ENCODE data around the gene IRF6.
"Not testable (repeated sequence)": the region's sequence is repeated elsewhere in the genome, so short reads cannot be mapped to it uniquely, and the experiment has no call there.

IRF6 gene

GRCh38 chr1:209815490-209815889, 9.5 kb upstream of the IRF6 start:
- no peak overlapping the region for H3K4me3 Mint-ChIP-seq
- H3K9me3 Mint-ChIP-seq, result no peaks in the 10 kb centered on the region
- no peaks in the 10 kb centered on the region for H3K36me3 Mint-ChIP-seq
- no peak overlapping the region for H3K27ac Mint-ChIP-seq
- no peaks in the 10 kb centered on the region for H3K4me1 Mint-ChIP-seq
- DNase-seq, result no peak
- H3K27me3 Mint-ChIP-seq, result peaks cover 33% of the 10 kb centered on the region
- CTCF ChIA-PET, result interaction anchor here (0.9 to 2.8 kb wide), 2 partner anchors 8 to 11 kb away, joined by 3 to 17 read pairs; no protein-coding TSS in a partner anchor

DNA sequence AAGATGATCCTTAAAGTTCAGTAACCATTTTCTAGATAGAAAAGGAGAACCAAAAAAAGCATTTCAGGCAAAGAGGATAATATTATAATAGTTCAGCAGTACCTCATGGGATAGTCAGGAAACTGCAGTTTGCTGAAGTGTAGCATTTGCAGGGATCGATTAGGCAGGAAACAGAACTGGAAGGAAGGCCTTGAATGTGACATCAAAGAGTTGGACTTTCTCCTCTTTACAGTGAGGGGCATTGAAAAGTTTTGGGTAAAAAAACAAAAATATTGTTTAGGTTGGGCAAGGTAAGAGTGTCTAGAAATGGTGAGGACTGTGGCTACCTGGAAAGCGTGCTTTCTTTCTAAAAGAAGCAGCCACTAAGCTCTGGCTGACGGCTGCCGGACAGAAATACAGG, 8.0 kb upstream of the IRF6 start:
- H3K4me1 Mint-ChIP-seq, result no peaks in the 10 kb centered on the region
- CTCF ChIA-PET, result interaction anchor here (2.8 kb wide), 1 partner anchor 10 kb away, joined by 17 read pairs; no protein-coding TSS in a partner anchor
- peaks cover 27% of the 10 kb centered on the region for H3K27me3 Mint-ChIP-seq
- H3K4me3 Mint-ChIP-seq, result no peak overlapping the region
- DNase-seq, result no peak
- H3K36me3 Mint-ChIP-seq, result no peaks in the 10 kb centered on the region
- no peaks in the 10 kb centered on the region for H3K9me3 Mint-ChIP-seq
- no peak overlapping the region for H3K27ac Mint-ChIP-seq

- H3K4me3 Mint-ChIP-seq, result no peak overlapping the region
- no peaks in the 10 kb centered on the region for H3K36me3 Mint-ChIP-seq
- no peaks in the 10 kb centered on the region for H3K9me3 Mint-ChIP-seq
- H3K27ac Mint-ChIP-seq, result no peak overlapping the region
- DNase-seq, result no peak
- peaks cover 18% of the 10 kb centered on the region for H3K27me3 Mint-ChIP-seq
- CTCF ChIA-PET, result interaction anchor here (7.5 kb wide), 1 partner anchor 11 kb away, joined by 48 read pairs; no protein-coding TSS in a partner anchor
- H3K4me1 Mint-ChIP-seq, result peaks cover 7% of the 10 kb centered on the region
Measured at GRCh38 chr1:209810783-209811182, 4.8 kb upstream of the IRF6 start.

DNA sequence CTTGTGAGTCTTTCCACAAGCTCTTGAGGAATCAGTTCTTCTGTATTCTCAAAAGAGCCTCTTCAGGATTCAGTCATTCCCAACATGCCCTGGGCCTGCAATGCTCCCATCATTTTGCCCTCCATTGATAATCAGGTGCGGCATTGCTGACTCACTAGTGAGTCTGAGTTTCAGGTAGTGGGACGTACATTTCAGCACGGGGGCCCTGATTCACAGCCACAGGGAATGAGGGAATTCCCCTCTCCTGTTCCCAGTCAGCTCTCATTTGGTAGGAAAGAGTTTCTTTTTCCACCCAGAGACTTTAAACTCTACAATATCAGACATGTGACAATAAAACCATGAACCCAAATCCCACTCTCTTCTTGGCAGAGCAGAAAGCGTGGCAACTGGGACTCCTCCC, 3.7 kb upstream of the IRF6 start:
- peaks cover 29% of the 10 kb centered on the region for H3K27me3 Mint-ChIP-seq
- H3K27ac Mint-ChIP-seq, result no peak overlapping the region
- peaks cover 13% of the 10 kb centered on the region for H3K4me1 Mint-ChIP-seq
- CTCF ChIA-PET, result interaction anchor here (7.5 kb wide), 1 partner anchor 13 kb away, joined by 48 read pairs; no protein-coding TSS in a partner anchor
- no peaks in the 10 kb centered on the region for H3K36me3 Mint-ChIP-seq
- no peaks in the 10 kb centered on the region for H3K9me3 Mint-ChIP-seq
- no peak overlapping the region for H3K4me3 Mint-ChIP-seq
- no peak for DNase-seq

- CTCF ChIA-PET, result interaction anchor here (7.5 kb wide), 1 partner anchor 14 kb away, joined by 48 read pairs; no protein-coding TSS in a partner anchor
- H3K27ac Mint-ChIP-seq, result no peak overlapping the region
- peaks cover 35% of the 10 kb centered on the region for H3K27me3 Mint-ChIP-seq
- H3K9me3 Mint-ChIP-seq, result no peaks in the 10 kb centered on the region
- peaks cover 13% of the 10 kb centered on the region for H3K4me1 Mint-ChIP-seq
- H3K4me3 Mint-ChIP-seq, result no peak overlapping the region
- H3K36me3 Mint-ChIP-seq, result no peaks in the 10 kb centered on the region
- DNase-seq, result no peak
Measured at GRCh38 chr1:209808059-209808581, 2.2 kb upstream of the IRF6 start.

DNA sequence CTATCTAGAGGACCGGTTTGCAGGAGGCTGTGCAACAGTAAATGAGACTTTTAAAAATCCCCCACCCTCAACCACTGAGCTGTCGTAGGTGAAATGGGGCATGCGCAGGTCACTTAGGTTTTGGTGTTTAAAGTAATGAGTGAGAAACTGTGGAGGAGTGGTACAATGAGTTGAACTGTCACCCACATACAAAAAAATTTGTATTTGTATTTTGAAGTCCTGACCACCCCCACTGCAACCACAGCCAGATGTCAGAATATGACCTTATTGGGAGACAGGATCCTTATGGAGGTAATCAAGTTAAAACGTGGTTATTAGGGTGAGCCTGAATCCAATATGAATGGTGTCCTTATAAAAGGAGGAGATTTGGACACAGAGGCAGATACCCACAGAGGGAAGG, 1.6 kb upstream of the IRF6 start:
- H3K4me1 Mint-ChIP-seq, result peaks cover 13% of the 10 kb centered on the region
- H3K4me3 Mint-ChIP-seq, result no peak overlapping the region
- no peaks in the 10 kb centered on the region for H3K9me3 Mint-ChIP-seq
- no peak for DNase-seq
- CTCF ChIA-PET, result interaction anchor here (0.7 to 7.5 kb wide), 2 partner anchors 15 to 209 kb away, joined by 4 to 48 read pairs; no protein-coding TSS in a partner anchor
- no peak overlapping the region for H3K27ac Mint-ChIP-seq
- H3K27me3 Mint-ChIP-seq, result peaks cover 41% of the 10 kb centered on the region
- no peaks in the 10 kb centered on the region for H3K36me3 Mint-ChIP-seq

- Mint-ChIP-seq H3K36me3 (no peaks in the 10 kb centered on the region), H3K9me3 (no peaks in the 10 kb centered on the region), H3K27ac (no peak overlapping the region), H3K4me3 (peak overlapping the region; percentile 80), H3K27me3 (peaks cover 57% of the 10 kb centered on the region), H3K4me1 (peaks cover 13% of the 10 kb centered on the region)
- CTCF ChIA-PET, result interaction anchor here (7.5 kb wide), 1 partner anchor 17 kb away, joined by 48 read pairs; no protein-coding TSS in a partner anchor
- DNase-seq, result no peak
Measured at GRCh38 chr1:209805341-209805781, 581 bp downstream of the IRF6 start.

DNA sequence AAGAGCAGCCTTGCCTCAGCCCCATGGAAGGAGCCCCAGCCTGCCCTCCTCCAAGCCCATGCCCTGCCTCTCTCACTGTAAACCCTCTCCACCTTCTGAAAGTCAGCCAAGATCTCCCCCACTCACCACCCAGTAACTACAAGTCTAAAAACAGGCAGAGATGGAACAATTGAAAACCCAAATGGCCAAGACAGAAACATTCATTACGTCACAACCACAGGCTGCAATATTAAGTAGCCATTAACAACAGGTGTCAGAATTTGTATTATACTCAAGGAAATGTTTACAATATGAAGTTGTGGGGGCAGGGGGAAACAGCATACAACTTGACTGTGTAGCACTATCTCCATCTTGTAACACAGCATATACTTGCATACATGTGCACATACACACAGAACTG, 2.4 kb downstream of the IRF6 start:
- Mint-ChIP-seq H3K27ac (no peak overlapping the region), H3K4me1 (peaks cover 13% of the 10 kb centered on the region), H3K9me3 (no peaks in the 10 kb centered on the region), H3K36me3 (no peaks in the 10 kb centered on the region), H3K4me3 (no peak overlapping the region), H3K27me3 (peaks cover 61% of the 10 kb centered on the region)
- CTCF ChIA-PET, result no interaction called here
- no peak for DNase-seq

- DNase-seq, result no peak
- Mint-ChIP-seq H3K27ac (no peak overlapping the region), H3K27me3 (peaks cover 69% of the 10 kb centered on the region), H3K4me3 (no peak overlapping the region), H3K4me1 (peaks cover 13% of the 10 kb centered on the region), H3K36me3 (no peaks in the 10 kb centered on the region), H3K9me3 (no peaks in the 10 kb centered on the region)
- CTCF ChIA-PET, result interaction anchor here (1.0 kb wide), 1 partner anchor 20 kb away, joined by 4 read pairs; no protein-coding TSS in a partner anchor
Measured at GRCh38 chr1:209802780-209803152, 3.2 kb downstream of the IRF6 start.

DNA sequence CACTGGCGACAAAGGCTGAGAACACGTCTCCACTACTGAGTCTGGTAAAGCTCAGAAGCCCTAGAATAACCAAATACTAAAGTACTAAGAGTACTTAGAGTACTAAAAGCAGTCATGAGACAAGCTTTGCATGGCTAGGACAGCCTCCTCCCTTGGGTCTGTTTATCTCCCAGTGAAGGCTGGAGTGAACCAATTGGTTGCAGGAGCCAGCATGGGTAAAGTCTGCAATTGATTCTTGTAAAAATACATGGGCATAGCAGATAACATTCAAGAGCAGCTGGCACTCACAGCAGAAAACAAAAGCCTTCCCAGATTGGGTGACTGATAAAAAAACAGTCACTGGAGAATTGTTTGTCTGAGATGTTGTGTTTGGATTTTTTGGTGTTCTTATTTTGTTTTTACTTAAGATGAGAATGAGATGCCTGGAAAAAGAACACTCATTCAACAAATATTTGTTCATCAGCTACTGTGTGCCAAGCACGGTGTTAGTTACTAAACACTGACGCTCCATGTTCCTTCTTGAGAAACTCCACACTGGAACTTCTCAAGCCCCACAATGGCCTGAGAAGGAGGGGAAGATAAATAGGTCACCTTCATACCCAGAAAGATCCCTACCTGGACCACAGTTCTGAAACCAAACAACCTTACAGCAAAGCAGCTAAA, 3.7 kb downstream of the IRF6 start:
- Mint-ChIP-seq H3K4me3 (no peak overlapping the region), H3K27ac (no peak overlapping the region), H3K27me3 (peaks cover 74% of the 10 kb centered on the region), H3K9me3 (no peaks in the 10 kb centered on the region), H3K4me1 (peaks cover 13% of the 10 kb centered on the region), H3K36me3 (no peaks in the 10 kb centered on the region)
- CTCF ChIA-PET, result interaction anchor here (1.0 kb wide), 1 partner anchor 21 kb away, joined by 4 read pairs; no protein-coding TSS in a partner anchor
- DNase-seq, result no peak

- Mint-ChIP-seq H3K27ac (no peak overlapping the region), H3K4me1 (peaks cover 11% of the 10 kb centered on the region), H3K36me3 (no peaks in the 10 kb centered on the region), H3K4me3 (no peak overlapping the region), H3K27me3 (peaks cover 73% of the 10 kb centered on the region), H3K9me3 (no peaks in the 10 kb centered on the region)
- DNase-seq, result no peak
- CTCF ChIA-PET, result interaction anchor here (1.8 to 2.4 kb wide), 2 partner anchors 23 to 53 kb away, joined by 3 to 9 read pairs; no protein-coding TSS in a partner anchor
Measured at GRCh38 chr1:209800984-209801834, 4.7 kb downstream of the IRF6 start.

DNA sequence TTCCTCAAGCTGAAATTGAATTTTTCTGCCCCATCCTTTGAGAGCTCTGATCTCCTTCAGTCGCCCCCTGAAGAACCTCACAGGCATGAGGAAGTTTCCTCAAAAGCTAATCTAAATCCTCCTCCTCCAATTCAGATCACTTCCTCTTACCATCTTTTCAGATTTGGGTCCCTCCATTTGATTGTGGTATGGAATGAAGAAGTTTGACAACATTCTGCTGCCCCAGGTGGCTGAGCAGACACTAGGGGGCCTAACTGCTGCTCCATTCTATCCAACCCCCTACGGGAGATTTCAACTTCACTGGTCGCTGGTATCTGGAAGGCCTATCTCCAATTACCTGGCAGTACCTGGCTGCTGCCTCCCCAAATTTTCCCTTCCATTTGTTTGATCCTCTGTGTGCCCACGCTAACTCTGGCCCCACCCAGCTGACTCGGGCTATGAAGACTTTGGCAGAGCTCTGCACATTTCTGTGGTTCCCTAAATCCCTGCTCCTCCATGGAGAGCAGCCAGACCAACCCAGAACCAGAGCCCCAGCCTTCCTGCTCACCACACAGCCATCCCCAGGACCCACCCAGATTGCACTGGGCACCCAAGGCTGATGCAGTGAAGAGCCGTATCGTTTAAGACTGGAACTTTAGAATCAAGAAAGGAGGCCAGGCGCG, 7.8 kb downstream of the IRF6 start:
- H3K36me3 Mint-ChIP-seq, result no peaks in the 10 kb centered on the region
- H3K4me1 Mint-ChIP-seq, result no peaks in the 10 kb centered on the region
- no peak for DNase-seq
- H3K4me3 Mint-ChIP-seq, result no peak overlapping the region
- H3K9me3 Mint-ChIP-seq, result no peaks in the 10 kb centered on the region
- CTCF ChIA-PET, result no interaction called here
- peaks cover 64% of the 10 kb centered on the region for H3K27me3 Mint-ChIP-seq
- H3K27ac Mint-ChIP-seq, result no peak overlapping the region

GRCh38 chr1:209793711-209794110, 12.2 kb downstream of the IRF6 start:
- H3K4me3 Mint-ChIP-seq, DNase-seq, H3K27ac Mint-ChIP-seq, H3K36me3 Mint-ChIP-seq, CTCF ChIA-PET, H3K9me3 Mint-ChIP-seq: not testable (repeated sequence)
- Mint-ChIP-seq H3K27me3 (peaks cover 52% of the 10 kb centered on the region), H3K4me1 (peaks cover 15% of the 10 kb centered on the region)

DNA sequence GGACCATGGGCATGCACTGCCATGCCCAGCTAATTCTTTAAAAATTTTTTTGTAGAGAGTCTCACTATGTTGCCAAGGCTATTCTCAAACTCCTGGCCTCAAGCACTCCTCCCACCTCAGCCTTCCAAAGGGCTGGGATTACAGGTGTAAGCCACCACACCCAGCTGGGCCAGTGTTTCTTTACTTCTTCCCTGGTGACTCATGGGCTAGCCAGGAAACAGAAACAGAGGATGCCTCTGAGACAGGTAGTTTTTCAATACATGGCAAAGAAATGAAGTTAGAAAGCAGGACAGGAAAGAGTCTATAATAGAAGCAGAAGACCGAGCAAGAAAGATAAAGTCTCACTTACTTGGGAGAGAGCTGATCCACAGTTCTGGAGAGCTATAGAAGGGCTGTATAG, 14.0 kb downstream of the IRF6 start:
- Mint-ChIP-seq H3K36me3 (no peaks in the 10 kb centered on the region), H3K27me3 (peaks cover 44% of the 10 kb centered on the region), H3K4me1 (peaks cover 16% of the 10 kb centered on the region), H3K27ac (no peak overlapping the region), H3K4me3 (no peak overlapping the region), H3K9me3 (no peaks in the 10 kb centered on the region)
- no peak for DNase-seq
- CTCF ChIA-PET, result interaction anchor here (0.5 to 1.5 kb wide), 3 partner anchors 32 to 134 kb away, joined by 3 to 4 read pairs (median 3); partner anchors contain the start of gene UTP25

Data from activated naive CD4-positive, alpha-beta T cell treated with anti-CD3 and anti-CD28 coated beads, Interleukin-2, amount 10 ng/mL, durations not matched to agents 7 days and 5 days (primary cell).